Lung (tissue), 12 donors: ENCODE results near the gene PPM1L. TPM values are rescaled to one million over a fixed set of nuclear protein-coding genes. Genes with fewer than 3 reads are reported as not detected.

Experiments used
- ATAC-seq: fragments of 200-7000 bp; cut with Tn5 transposase; one replicate; pipeline ENCODE4 v1.9.1; 2020; ENCODE audit warnings: moderate number of reproducible peaks; ENCODE audit not compliant: insufficient read depth, low FRiP score
- DNase-seq, 3 donors: peaks; one replicate each; pipeline ENCODE4 v3.0.0-alpha.2; 2013 to 2017
- H3K27ac ChIP-seq, 2 donors: one replicate each; pipeline ENCODE4 v1.5.1; 2013; ENCODE audit warnings: mild to moderate bottlenecking in 2 of 2, moderate library complexity in 2 of 2, control low read depth in 1 of 2, inconsistent platforms in 1 of 2, low read depth in 1 of 2, low read length in 1 of 2
- H3K27me3 ChIP-seq, 3 donors: one replicate each; pipeline ENCODE4 v1.5.1; 2013; ENCODE audit warnings: low read length in 2 of 3; ENCODE audit not compliant: control insufficient read depth in 3 of 3, insufficient read depth in 3 of 3
- H3K36me3 ChIP-seq, 4 donors: one replicate each; pipeline ENCODE4 v1.5.1; 2013; ENCODE audit warnings: low read length in 4 of 4, mild to moderate bottlenecking in 1 of 4, moderate library complexity in 1 of 4; ENCODE audit not compliant: control insufficient read depth in 4 of 4, insufficient read depth in 4 of 4
- H3K4me1 ChIP-seq, 5 donors: one replicate each; pipeline ENCODE4 v1.5.1; 2013; ENCODE audit warnings: low read length in 5 of 5, mild to moderate bottlenecking in 2 of 5, moderate library complexity in 1 of 5; ENCODE audit not compliant: control insufficient read depth in 5 of 5, insufficient read depth in 5 of 5
- H3K4me3 ChIP-seq: one replicate; pipeline ENCODE4 v1.5.1; 2013; ENCODE audit warnings: mild to moderate bottlenecking, control low read depth, moderate library complexity
- H3K9ac ChIP-seq, 2 donors: one replicate each; pipeline ENCODE4 v1.5.1; 2013; ENCODE audit warnings: low read length in 2 of 2, control low read depth in 1 of 2; ENCODE audit not compliant: insufficient read depth in 1 of 2
- H3K9me3 ChIP-seq, 4 donors: one replicate each; pipeline ENCODE4 v1.5.1; 2013; ENCODE audit warnings: low read length in 3 of 4, mild to moderate bottlenecking in 1 of 4, moderate library complexity in 1 of 4; ENCODE audit not compliant: control insufficient read depth in 4 of 4, insufficient read depth in 3 of 4
- WGBS, 2 donors: extraction: QIAGEN DNeasy Blood & Tissue Kit; methylation state at CpG; one replicate each; pipeline ENCODE4 v1.1.7; 2013; 5-methylcytosine and 5-hydroxymethylcytosine counted together
- polyA plus RNA-seq, 2 donors: library from polyadenylated mRNA; stranded (reverse); fragments of 200-250 nt; gene quantifications; one replicate each; pipeline ENCODE4 v1.2.1, GENCODE V29; 2013
- total RNA-seq, 2 donors: library from RNA; depleted of rRNA in 1 of 2; stranded (reverse); fragments of >200 nt in 1 of 2; gene quantifications; one replicate each; pipeline ENCODE4 v1.2.1, GENCODE V29; 2014 to 2021
- TF ChIP-seq, protein P1 (sequence below): IDR thresholded peaks from 2 replicates; pipeline ENCODE4 v1.5.1; 2012; ENCODE audit warnings: mild to moderate bottlenecking; ENCODE audit errors: control extremely low read depth, extremely low read depth
- donor health status: control.
- donor health status: control.
- donor health status: Bipolar disorder and iron deficiency.
- donor health status: healthy.
- donor health status: DM: yes; HTN: yes; CAD: no.

PPM1L gene
- total and polyA plus RNA-seq, 4 donors: 1.5 to 17.7 (median 6.7) TPM

- H3K27me3 ChIP-seq: peaks cover 0 to 27% (median 20%) of the 10 kb centered on the region in 3 donors
- H3K4me1 ChIP-seq: peaks cover 4 to 20% (median 8%) of the 10 kb centered on the region in 5 donors
- 25 to 32% methylated on average over 20 of the region's 20 CpGs for WGBS, 2 donors
- no peak overlapping the region for H3K9ac ChIP-seq
- H3K9me3 ChIP-seq: no peaks in the 10 kb centered on the region
- no peaks in the 10 kb centered on the region for H3K36me3 ChIP-seq
- no peak for ATAC-seq
- TF ChIP-seq, protein P1, sequence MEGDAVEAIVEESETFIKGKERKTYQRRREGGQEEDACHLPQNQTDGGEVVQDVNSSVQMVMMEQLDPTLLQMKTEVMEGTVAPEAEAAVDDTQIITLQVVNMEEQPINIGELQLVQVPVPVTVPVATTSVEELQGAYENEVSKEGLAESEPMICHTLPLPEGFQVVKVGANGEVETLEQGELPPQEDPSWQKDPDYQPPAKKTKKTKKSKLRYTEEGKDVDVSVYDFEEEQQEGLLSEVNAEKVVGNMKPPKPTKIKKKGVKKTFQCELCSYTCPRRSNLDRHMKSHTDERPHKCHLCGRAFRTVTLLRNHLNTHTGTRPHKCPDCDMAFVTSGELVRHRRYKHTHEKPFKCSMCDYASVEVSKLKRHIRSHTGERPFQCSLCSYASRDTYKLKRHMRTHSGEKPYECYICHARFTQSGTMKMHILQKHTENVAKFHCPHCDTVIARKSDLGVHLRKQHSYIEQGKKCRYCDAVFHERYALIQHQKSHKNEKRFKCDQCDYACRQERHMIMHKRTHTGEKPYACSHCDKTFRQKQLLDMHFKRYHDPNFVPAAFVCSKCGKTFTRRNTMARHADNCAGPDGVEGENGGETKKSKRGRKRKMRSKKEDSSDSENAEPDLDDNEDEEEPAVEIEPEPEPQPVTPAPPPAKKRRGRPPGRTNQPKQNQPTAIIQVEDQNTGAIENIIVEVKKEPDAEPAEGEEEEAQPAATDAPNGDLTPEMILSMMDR: no peak
- H3K4me3 ChIP-seq: no peak overlapping the region
- DNase-seq: peak in 1 of 3 donors; percentile 20
- no peak overlapping the region for H3K27ac ChIP-seq
These were observed 1.4 kb downstream of the PPM1L start for GRCh38 chr3:160757233-160758106.

GRCh38 chr3:160758929-160759577 lies 3.0 kb downstream of the PPM1L start:
- no peak overlapping the region for H3K4me3 ChIP-seq
- ATAC-seq: no peak
- TF ChIP-seq, protein P1: no peak

DNA sequence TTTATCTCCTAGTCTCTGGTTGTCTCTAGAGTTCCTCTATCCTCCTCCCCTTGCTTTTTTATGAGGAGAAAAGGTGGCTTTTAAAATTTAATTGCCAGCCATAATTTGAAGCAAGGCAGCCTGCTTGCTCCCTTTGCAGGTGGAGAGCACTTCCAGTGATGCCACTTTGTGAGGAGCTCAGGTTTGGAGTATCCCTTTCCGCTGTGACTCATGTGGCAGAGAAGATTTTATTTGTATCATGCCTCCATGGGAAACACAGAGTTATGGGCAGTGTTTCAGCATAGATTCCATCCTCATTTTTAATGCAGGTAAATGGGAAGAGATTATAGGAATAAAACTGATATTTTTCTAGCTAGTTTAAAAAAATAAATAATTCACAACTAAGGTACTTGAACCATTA lies 7.0 kb downstream of the PPM1L start:
- TF ChIP-seq, protein P1: no peak
- WGBS, 2 donors: 99 to 100% methylated on average over 1 of the region's 1 CpG
- no peak overlapping the region for H3K9ac ChIP-seq
- no peak overlapping the region for H3K27ac ChIP-seq
- no peak for DNase-seq
- H3K9me3 ChIP-seq: no peaks in the 10 kb centered on the region
- no peak for ATAC-seq
- H3K4me1 ChIP-seq: peaks cover 0 to under 1% (median 0%) of the 10 kb centered on the region in 5 donors
- H3K36me3 ChIP-seq: no peaks in the 10 kb centered on the region
- H3K27me3 ChIP-seq: peaks cover 0 to 9% (median 3%) of the 10 kb centered on the region in 3 donors
- no peak overlapping the region for H3K4me3 ChIP-seq

More at GRCh38 chr3:160758929-160759577, 3.0 kb downstream of the PPM1L start:
- Histone ChIP-seq H3K27me3 (peaks cover 0 to 27% (median 20%) of the 10 kb centered on the region in 3 donors), H3K36me3 (no peaks in the 10 kb centered on the region), H3K4me1 (peaks cover 3 to 18% (median 5%) of the 10 kb centered on the region in 5 donors), H3K9ac (no peak overlapping the region), H3K27ac (no peak overlapping the region), H3K9me3 (no peaks in the 10 kb centered on the region)
- 75 to 90% methylated on average over 3 of the region's 3 CpGs for WGBS, 2 donors
- no peak for DNase-seq
